DOHH2 (cell line): ENCODE data around the gene CTSK.
"Not testable (repeated sequence)": the region's sequence is repeated elsewhere in the genome, so short reads cannot be mapped to it uniquely, and the experiment has no call there.

Source experiments
- H3F3A ChIP-seq: fragments of 200-600 bp; sonication (generic), shearing (Covaris generic); 2 replicates; pipeline ENCODE4 v1.6.0; 2016; ENCODE audit warnings: antibody characterized with exemption, mild to moderate bottlenecking; ENCODE audit not compliant: control insufficient read depth, insufficient read depth
- H3K27ac ChIP-seq: fragments of 200-600 bp; sonication (generic); 2 replicates; pipeline ENCODE4 v1.5.1; 2014; ENCODE audit warnings: low read depth, mild to moderate bottlenecking, low read length, moderate library complexity
- H3K27me3 ChIP-seq: fragments of 200-600 bp; sonication (generic); 2 replicates; pipeline ENCODE4 v1.6.1; 2014; ENCODE audit warnings: mild to moderate bottlenecking, low read length, mixed read lengths; ENCODE audit not compliant: control insufficient read depth
- H3K36me3 ChIP-seq: fragments of 200-600 bp; sonication (generic); 2 replicates; pipeline ENCODE4 v1.6.1; 2014; ENCODE audit warnings: mild to moderate bottlenecking, low read length, moderate library complexity, mixed read lengths; ENCODE audit not compliant: control insufficient read depth
- H3K4me1 ChIP-seq: fragments of 200-600 bp; sonication (generic); 2 replicates; pipeline ENCODE4 v1.6.1; 2014; ENCODE audit warnings: mild to moderate bottlenecking, low read length, mixed read lengths; ENCODE audit not compliant: control insufficient read depth
- H3K4me2 ChIP-seq: fragments of 200-600 bp; sonication (generic); 2 replicates; pipeline ENCODE4 v1.6.0; 2014; ENCODE audit warnings: mild to moderate bottlenecking, low read length, moderate library complexity
- H3K4me3 ChIP-seq: fragments of 200-600 bp; sonication (generic); 2 replicates; pipeline ENCODE4 v1.5.1; 2014; ENCODE audit warnings: mild to moderate bottlenecking, low read length, mixed read lengths
- H3K79me2 ChIP-seq: fragments of 200-600 bp; sonication (generic); 2 replicates; pipeline ENCODE4 v1.6.1; 2014; ENCODE audit warnings: mild to moderate bottlenecking, low read length, mixed read lengths; ENCODE audit not compliant: control insufficient read depth
- H3K9me2 ChIP-seq: fragments of 200-600 bp; sonication (generic); replicated peaks from 2 replicates; pipeline ENCODE4 v1.6.1; 2014; ENCODE audit warnings: mild to moderate bottlenecking, low read length, mixed read lengths; ENCODE audit not compliant: control insufficient read depth
- H3K9me3 ChIP-seq: fragments of 200-600 bp; sonication (generic); 2 replicates; pipeline ENCODE4 v1.6.1; 2014; ENCODE audit warnings: antibody characterized with exemption, low read length, mixed read lengths; ENCODE audit not compliant: control insufficient read depth, insufficient read depth
- H4K20me1 ChIP-seq: fragments of 200-600 bp; sonication (generic); 2 replicates; pipeline ENCODE4 v1.6.0; 2014; ENCODE audit warnings: low read depth, mild to moderate bottlenecking, antibody characterized with exemption, low read length, moderate library complexity; ENCODE audit not compliant: control insufficient read depth, insufficient read depth
- CTCF ChIP-seq: fragments of 200-600 bp; sonication (generic); IDR thresholded peaks from one replicate; pipeline ENCODE4 v1.5.1; 2014; ENCODE audit warnings: antibody characterized with exemption, mild to moderate bottlenecking, low read depth, low read length; ENCODE audit not compliant: poor library complexity, severe bottlenecking
- EZH2phosphoT487 ChIP-seq: fragments of 200-600 bp; sonication (generic); IDR thresholded peaks from 2 replicates; pipeline ENCODE4 v1.6.1; 2017; ENCODE audit warnings: borderline replicate concordance, mild to moderate bottlenecking, antibody characterized with exemption, low read length, moderate library complexity, mixed read lengths

Gene CTSK

GRCh38 chr1:150841626-150842025 lies 33.6 kb upstream of the CTSK start:
- no peak overlapping the region for H3K27ac ChIP-seq
- H3K4me2 ChIP-seq = no peak overlapping the region
- H4K20me1 ChIP-seq = no peaks in the 10 kb centered on the region
- H3K79me2 ChIP-seq = no peaks in the 10 kb centered on the region
- H3F3A ChIP-seq = peaks cover under 1% of the 10 kb centered on the region; the same call in 1 of the 2 replicates
- no peaks in the 10 kb centered on the region for H3K9me3 ChIP-seq
- no peak overlapping the region for H3K4me3 ChIP-seq
- H3K4me1 ChIP-seq = 0 out of 2 replicates have a peak, but pooled peaks cover 3% of the 10 kb centered on the region
- no peaks in the 10 kb centered on the region for H3K27me3 ChIP-seq
- no peaks in the 10 kb centered on the region for H3K9me2 ChIP-seq
- no peak for TF ChIP-seq CTCF
- TF ChIP-seq EZH2phosphoT487 = no peak
- peaks cover 9% of the 10 kb centered on the region for H3K36me3 ChIP-seq

GRCh38 chr1:150840850-150841249 lies 32.8 kb upstream of the CTSK start:
- not testable (repeated sequence) for H3K4me2 ChIP-seq, H3K9me3 ChIP-seq, H3K4me1 ChIP-seq, H3K27me3 ChIP-seq, H3K79me2 ChIP-seq, H3F3A ChIP-seq, H4K20me1 ChIP-seq, H3K27ac ChIP-seq, H3K9me2 ChIP-seq, H3K4me3 ChIP-seq
- peaks cover 16% of the 10 kb centered on the region for H3K36me3 ChIP-seq

- peaks cover 34% of the 10 kb centered on the region for H3K36me3 ChIP-seq
- H3K79me2 ChIP-seq = no peaks in the 10 kb centered on the region
- no peak overlapping the region for H3K4me3 ChIP-seq
These were observed 28.2 kb upstream of the CTSK start for GRCh38 chr1:150836129-150836773.

GRCh38 chr1:150833961-150834360 lies 25.9 kb upstream of the CTSK start:
- H3K4me3 ChIP-seq, H4K20me1 ChIP-seq, H3K79me2 ChIP-seq, H3K27me3 ChIP-seq, H3K27ac ChIP-seq, H3K4me2 ChIP-seq, H3K4me1 ChIP-seq, H3K9me2 ChIP-seq, H3F3A ChIP-seq, H3K9me3 ChIP-seq: not testable (repeated sequence)
- peaks cover 40% of the 10 kb centered on the region for H3K36me3 ChIP-seq

More at GRCh38 chr1:150836129-150836773, 28.2 kb upstream of the CTSK start:
- Histone ChIP-seq H3F3A (no peaks in the 10 kb centered on the region; the same call in 1 of the 2 replicates), H3K4me1 (no peaks in the 10 kb centered on the region), H4K20me1 (no peaks in the 10 kb centered on the region), H3K27me3 (no peaks in the 10 kb centered on the region), H3K27ac (no peak overlapping the region), H3K9me3 (no peaks in the 10 kb centered on the region), H3K9me2 (no peaks in the 10 kb centered on the region), H3K4me2 (no peak overlapping the region)
- TF ChIP-seq CTCF = no peak
- TF ChIP-seq EZH2phosphoT487 = no peak
